Stimulated activated CD8-positive, alpha-beta memory T cell treated with anti-CD3 and anti-CD28 coated beads, Interleukin-7, amount 100 ng/mL, for 48 hours (primary cell): ENCODE data around the gene IL1RAPL2.
"Not testable (repeated sequence)": the region's sequence is repeated elsewhere in the genome, so short reads cannot be mapped to it uniquely, and the experiment has no call there.

ENCODE experiments used
- DNase-seq, 2 donors: peaks; one replicate each; pipeline ENCODE4 v3.0.0-alpha.2; 2020; ENCODE audit warnings: low read depth in 1 of 2; ENCODE audit errors: extremely low read depth in 1 of 2

Gene IL1RAPL2

DNA sequence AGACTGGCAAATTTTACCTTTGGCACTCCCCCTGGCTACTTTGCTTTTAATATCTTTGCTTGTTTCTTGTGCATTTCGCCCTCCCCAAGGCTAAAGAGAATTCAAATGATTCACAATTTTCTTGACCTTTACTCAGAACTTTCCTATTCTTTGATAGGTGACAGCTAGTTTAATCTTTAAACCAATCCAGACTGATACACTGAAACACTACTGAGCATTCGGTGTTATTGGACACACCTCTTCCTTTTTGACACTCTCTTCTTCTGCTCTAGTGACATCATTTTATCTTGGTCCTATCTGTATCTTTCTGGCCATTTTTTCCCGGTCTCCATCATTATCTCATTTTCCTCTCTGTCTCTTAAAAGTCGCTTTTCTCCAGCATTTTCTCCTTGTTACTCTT lies 103.1 kb downstream of the IL1RAPL2 start:
- no peak for DNase-seq

GRCh38 chrX:104670051-104670450 lies 104.1 kb downstream of the IL1RAPL2 start:
- no peak for DNase-seq

- DNase-seq, result not testable (repeated sequence)
Observed at GRCh38 chrX:104677517-104677916, 111.5 kb downstream of the IL1RAPL2 start.

DNA sequence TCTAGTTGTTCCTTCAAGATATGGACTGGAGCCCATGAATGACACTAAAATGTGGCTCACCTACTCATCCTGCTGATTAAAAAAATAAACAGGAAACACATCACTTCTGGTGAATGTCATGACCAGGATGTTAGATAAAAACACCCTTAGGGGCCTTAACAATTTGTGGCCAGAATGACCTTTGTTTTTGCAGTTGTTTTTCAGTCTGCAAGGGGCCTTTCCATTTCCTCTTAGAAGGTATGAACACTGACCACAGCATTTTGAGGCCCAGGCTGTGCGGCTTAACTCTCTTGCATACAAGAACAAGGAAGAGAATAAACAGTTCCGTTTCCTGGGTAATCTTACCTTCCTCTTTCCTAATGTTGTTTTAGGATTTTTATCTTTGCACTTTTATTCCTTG lies 113.2 kb downstream of the IL1RAPL2 start:
- no peak for DNase-seq

DNA sequence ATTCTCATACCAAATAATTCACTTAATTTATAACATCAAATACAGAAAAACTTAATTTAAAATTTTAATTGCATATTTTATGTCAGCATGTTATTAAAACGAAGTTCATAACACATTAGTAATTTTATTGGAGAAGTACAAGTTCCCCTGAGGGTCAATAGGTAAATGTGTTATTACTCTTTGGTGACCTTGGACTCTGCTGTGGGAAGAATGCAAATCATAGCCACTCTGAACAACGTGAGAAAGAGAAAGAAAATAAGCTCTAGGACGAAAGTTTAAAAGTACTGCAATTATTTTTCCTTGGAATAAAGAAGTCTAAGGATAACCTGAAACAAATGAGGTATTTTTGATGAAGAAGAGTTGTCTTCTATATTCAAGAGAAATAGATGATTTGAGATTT lies 115.2 kb downstream of the IL1RAPL2 start:
- DNase-seq, result no peak

- no peak for DNase-seq
Observed at GRCh38 chrX:104684077-104684476, 118.1 kb downstream of the IL1RAPL2 start.

DNA sequence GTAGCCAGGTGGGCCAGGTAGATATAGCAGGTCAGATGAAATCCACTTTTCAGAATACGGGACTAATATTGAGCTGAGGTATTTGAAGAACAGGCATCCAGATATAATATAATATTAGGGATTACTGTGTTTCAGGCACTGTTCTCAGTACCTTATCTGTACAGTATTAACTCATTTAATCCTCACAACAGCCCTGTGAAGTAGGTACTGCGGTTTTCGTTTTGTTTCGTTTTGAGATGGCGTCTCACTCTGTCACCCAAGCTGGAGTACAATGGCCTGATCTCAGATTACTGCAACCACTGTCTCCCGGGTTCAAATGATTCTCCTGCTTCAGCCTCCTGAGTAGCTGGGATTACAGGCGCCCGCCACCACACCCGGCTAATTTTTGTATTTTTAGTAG lies 129.6 kb downstream of the IL1RAPL2 start:
- DNase-seq, result no peak

DNA sequence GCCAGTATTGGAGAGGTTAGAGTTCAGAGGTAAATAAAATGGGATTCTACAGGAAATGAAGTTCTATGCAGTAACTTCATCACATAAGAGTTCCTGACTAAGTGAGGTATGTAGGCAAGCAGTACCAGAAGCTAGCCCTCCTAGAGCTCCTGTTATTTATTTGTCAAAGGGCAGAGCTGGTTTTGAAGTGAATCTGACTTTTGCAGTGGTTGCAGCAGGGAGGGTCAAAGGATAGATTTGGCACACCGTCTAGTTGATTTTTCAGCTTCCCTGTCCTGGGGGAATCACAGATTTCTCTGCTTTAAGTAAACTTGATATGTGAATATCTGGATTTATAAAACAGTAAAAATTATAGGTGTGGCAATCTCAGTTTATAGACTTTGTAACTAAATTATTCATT lies 130.7 kb downstream of the IL1RAPL2 start:
- no peak for DNase-seq

GRCh38 chrX:104697294-104697693 lies 131.3 kb downstream of the IL1RAPL2 start:
- no peak for DNase-seq

GRCh38 chrX:104707042-104707441 lies 141.0 kb downstream of the IL1RAPL2 start:
- DNase-seq, result no peak

DNA sequence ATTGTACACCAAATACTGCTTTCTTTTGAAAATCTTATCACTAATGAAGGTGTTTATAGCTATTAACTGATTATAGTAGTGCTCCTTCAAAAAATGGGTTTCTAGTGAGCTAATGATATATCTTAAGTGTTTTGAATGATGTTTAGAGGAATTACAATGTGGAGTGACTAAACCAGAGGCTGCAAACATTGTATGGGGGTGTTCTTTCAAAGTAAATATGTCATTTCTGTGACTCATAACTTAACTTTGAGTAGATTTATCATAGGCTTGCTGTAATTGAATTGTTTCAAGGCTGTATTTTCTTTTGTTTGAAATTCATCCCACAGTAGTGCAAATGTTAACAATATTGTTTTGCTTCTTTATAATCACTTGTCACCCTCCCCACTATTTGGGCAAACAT lies 141.6 kb downstream of the IL1RAPL2 start:
- DNase-seq, result no peak

DNA sequence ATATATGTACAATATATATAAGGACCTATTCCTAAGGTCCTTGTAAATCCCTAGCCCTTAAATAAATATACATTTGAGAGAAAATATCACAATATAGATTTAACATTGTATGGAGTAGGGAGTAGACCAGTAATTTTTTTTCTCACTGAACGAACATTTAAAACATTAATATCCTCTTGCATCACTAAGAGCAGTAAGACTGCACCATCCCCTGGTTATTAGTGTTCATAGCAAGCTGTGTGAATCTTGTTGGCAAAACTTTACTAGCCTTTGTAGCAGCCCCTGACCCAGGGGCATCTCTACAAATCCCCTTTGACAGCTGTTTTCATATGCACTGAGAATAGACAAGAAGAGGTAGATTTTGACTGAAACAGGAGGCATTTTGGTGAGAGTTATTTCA lies 146.5 kb downstream of the IL1RAPL2 start:
- DNase-seq, result no peak

- no peak for DNase-seq
Observed at GRCh38 chrX:104721854-104722253, 155.9 kb downstream of the IL1RAPL2 start.

GRCh38 chrX:104728456-104728855 lies 162.5 kb downstream of the IL1RAPL2 start:
- no peak for DNase-seq

GRCh38 chrX:104742355-104742754 lies 176.4 kb downstream of the IL1RAPL2 start:
- DNase-seq, result no peak

DNA sequence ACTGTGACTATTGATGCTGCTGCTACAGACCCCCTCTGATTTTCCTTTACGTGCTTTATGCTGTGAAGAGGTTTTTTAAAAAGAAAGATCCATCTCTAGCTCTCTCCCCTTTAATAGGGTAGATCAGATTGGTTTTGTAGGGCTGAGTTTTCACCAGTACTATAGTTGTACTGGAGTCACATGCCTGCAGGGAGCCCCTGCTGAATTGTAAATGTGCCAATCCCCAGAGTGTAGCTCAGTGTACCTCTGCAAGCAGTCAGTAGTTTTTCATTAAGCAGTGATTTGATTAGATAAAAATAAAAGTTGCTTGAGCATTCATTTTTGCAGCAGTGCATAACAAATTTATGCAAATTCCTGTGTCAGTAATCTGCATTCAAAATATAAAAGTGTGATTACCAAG lies 179.2 kb downstream of the IL1RAPL2 start:
- no peak for DNase-seq

GRCh38 chrX:104749951-104750610 lies 184.1 kb downstream of the IL1RAPL2 start:
- DNase-seq, result no peak

GRCh38 chrX:104762641-104763040 lies 196.6 kb downstream of the IL1RAPL2 start:
- DNase-seq, result no peak

GRCh38 chrX:104789784-104790183 lies 223.8 kb downstream of the IL1RAPL2 start:
- DNase-seq, result no peak

GRCh38 chrX:104795804-104796203 lies 229.8 kb downstream of the IL1RAPL2 start:
- no peak for DNase-seq

DNA sequence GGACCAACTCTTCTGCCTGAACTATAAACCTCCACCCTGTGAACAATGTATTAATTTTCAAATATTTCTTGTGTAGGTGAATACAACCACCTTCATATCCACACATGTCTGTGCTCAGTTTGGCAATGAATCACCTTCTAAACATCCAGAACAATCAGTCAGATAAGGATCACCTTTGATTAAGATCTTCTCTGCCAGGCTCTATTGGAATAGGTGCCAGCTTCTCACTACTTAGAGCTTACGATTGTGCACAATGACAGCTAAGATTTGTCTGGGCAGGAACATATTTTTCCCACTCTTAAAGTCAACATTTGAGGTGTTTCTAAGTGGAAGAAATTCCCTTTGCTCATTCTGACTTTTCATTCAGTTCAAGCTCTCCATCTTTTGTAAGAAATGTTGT lies 237.2 kb downstream of the IL1RAPL2 start:
- no peak for DNase-seq

GRCh38 chrX:104806346-104806745 lies 240.3 kb downstream of the IL1RAPL2 start:
- DNase-seq, result no peak

DNA sequence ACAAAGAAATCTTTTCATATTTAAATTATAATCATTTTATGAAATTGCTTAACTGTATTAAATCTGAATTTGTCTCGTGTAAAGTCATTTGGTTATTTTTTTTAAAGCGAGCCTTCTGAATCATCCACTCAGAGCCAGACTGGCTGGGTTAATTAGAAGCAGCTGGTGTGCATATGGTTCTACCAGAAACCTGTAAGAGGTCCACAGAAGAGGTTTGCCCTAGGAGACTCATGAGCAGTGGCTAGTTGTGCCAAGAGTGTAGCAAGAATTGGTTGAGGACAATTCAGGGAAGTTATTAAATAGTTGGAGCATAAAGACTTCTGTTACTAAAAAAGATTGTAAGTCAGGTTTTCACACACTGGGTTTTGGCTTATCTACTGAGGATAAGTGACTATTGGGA lies 267.4 kb downstream of the IL1RAPL2 start:
- no peak for DNase-seq
